Osteoblast (primary cell): ENCODE measurements around the gene TAS2R8. TPM values are rescaled to one million over a fixed set of nuclear protein-coding genes. Genes with fewer than 3 reads are reported as not detected.

ENCODE experiments used
- DNase-seq: peaks from one replicate; pipeline ENCODE4 v3.0.0; 2011; ENCODE audit warnings: low spot score, mixed read lengths; ENCODE audit not compliant: insufficient read length; ENCODE audit errors: missing footprints
- H2AFZ ChIP-seq: 2 replicates; pipeline ENCODE4 v1.6.0; 2011; ENCODE audit warnings: mild to moderate bottlenecking, low read length
- H3K27ac ChIP-seq: 2 replicates; pipeline ENCODE4 v1.5.1; 2011; ENCODE audit warnings: mild to moderate bottlenecking, low read depth, low read length, moderate library complexity
- H3K27me3 ChIP-seq: 2 replicates; pipeline ENCODE4 v1.6.0; 2012; ENCODE audit warnings: mild to moderate bottlenecking, control low read depth, inconsistent platforms, low read length, moderate library complexity; ENCODE audit not compliant: insufficient read depth
- H3K36me3 ChIP-seq: 2 replicates; pipeline ENCODE4 v1.5.1; 2011; ENCODE audit warnings: mild to moderate bottlenecking, low read length, control low read depth, moderate library complexity; ENCODE audit not compliant: insufficient read depth
- H3K4me1 ChIP-seq: 2 replicates; pipeline ENCODE4 v1.5.1; 2011; ENCODE audit warnings: mild to moderate bottlenecking, low read length, control low read depth, moderate library complexity; ENCODE audit not compliant: insufficient read depth
- H3K4me2 ChIP-seq: 2 replicates; pipeline ENCODE4 v1.6.0; 2011; ENCODE audit warnings: mild to moderate bottlenecking, low read length; ENCODE audit not compliant: insufficient read depth
- H3K4me3 ChIP-seq: fragments of 200-600 bp; sonication (generic); 3 replicates; pipeline ENCODE4 v1.5.1; 2012; ENCODE audit warnings: mild to moderate bottlenecking, low read length, inconsistent platforms; ENCODE audit not compliant: insufficient read depth
- H3K79me2 ChIP-seq: 2 replicates; pipeline ENCODE4 v1.6.0; 2012; ENCODE audit warnings: mild to moderate bottlenecking, low read length, control low read depth, inconsistent platforms; ENCODE audit not compliant: insufficient read depth
- H3K9me3 ChIP-seq: 2 replicates; pipeline ENCODE4 v1.5.1; 2011; ENCODE audit warnings: low read depth, low read length, control low read depth
- H4K20me1 ChIP-seq: 2 replicates; pipeline ENCODE4 v1.6.0; 2012; ENCODE audit warnings: mild to moderate bottlenecking, low read length, control low read depth; ENCODE audit not compliant: insufficient read depth
- CTCF ChIP-seq: IDR thresholded peaks from 2 replicates; pipeline ENCODE4 v1.5.1; 2011; ENCODE audit warnings: mild to moderate bottlenecking, low read depth, low read length, moderate library complexity; ENCODE audit errors: extremely low read depth
- small RNA-seq: library from RNA; depleted of rRNA; stranded (forward); fragments of <200 nt; gene quantifications from one replicate; pipeline ENCODE3, GENCODE V24; 2012
- total RNA-seq: library from RNA; depleted of rRNA; stranded (reverse); fragments of >200 nt; gene quantifications from 2 replicates; pipeline ENCODE4 v1.2.3, GENCODE V29; 2012

TAS2R8 gene
- total RNA-seq, 1 donor: 0.36 TPM

- Histone ChIP-seq H3K4me3 (no peak overlapping the region), H3K27me3 (peaks cover 22% of the 10 kb centered on the region), H2AFZ (no peak overlapping the region), H3K36me3 (no peaks in the 10 kb centered on the region), H3K27ac (no peak overlapping the region), H3K4me2 (no peak overlapping the region), H4K20me1 (no peaks in the 10 kb centered on the region), H3K4me1 (peaks cover 5% of the 10 kb centered on the region), H3K9me3 (peaks cover 7% of the 10 kb centered on the region), H3K79me2 (no peaks in the 10 kb centered on the region)
- TF ChIP-seq CTCF: no peak
- no peak for DNase-seq
Measured at GRCh38 chr12:10756194-10756593, 50.9 kb downstream of the TAS2R8 start.

Small RNA genes lying within 50 kb of the gene (small RNA-seq; reads per million reads assigned to genes)
- not detected for gene PRR4

Other genes starting within 250 kb of the TAS2R8 start
- gene MAGOHB, start 193.7 kb downstream of the TAS2R8 start, total RNA-seq: 16.3 and 18.0 TPM in 2 replicates
- gene STYK1, start 133.2 kb downstream of the TAS2R8 start, total RNA-seq: under 0.01 TPM in 2 replicates
- gene YBX3, start 84.0 kb downstream of the TAS2R8 start, total RNA-seq: 147 TPM in 2 replicates
- gene TAS2R7, start 4.7 kb downstream of the TAS2R8 start, total RNA-seq: not detected in 2 replicates
- not detected in 2 replicates for gene TAS2R9, start 2.9 kb upstream of the TAS2R8 start, total RNA-seq
- 1.1 and 1.8 TPM in 2 replicates for gene TAS2R10, start 19.1 kb upstream of the TAS2R8 start, total RNA-seq
- gene PRR4, start 42.2 kb upstream of the TAS2R8 start, total RNA-seq: 2.7 and 2.9 TPM in 2 replicates
- gene PRH1, start 77.0 kb upstream of the TAS2R8 start, total RNA-seq: 24.2 and 31.2 TPM in 2 replicates
- 2.9 and 3.8 TPM in 2 replicates for gene TAS2R13, start 102.3 kb upstream of the TAS2R8 start, total RNA-seq
- 0.36 TPM in 1 of 2 replicates, not detected in the other for gene PRH2, start 122.0 kb upstream of the TAS2R8 start, total RNA-seq
- gene TAS2R14, start 132.0 kb upstream of the TAS2R8 start, total RNA-seq: 5.9 and 7.2 TPM in 2 replicates
- 4.4 and 6.2 TPM in 2 replicates for gene TAS2R50, start 179.6 kb upstream of the TAS2R8 start, total RNA-seq
- 5.3 and 5.4 TPM in 2 replicates for gene TAS2R20, start 191.0 kb upstream of the TAS2R8 start, total RNA-seq
- gene TAS2R19, start 215.3 kb upstream of the TAS2R8 start, total RNA-seq: 5.0 and 7.6 TPM in 2 replicates
- 7.2 and 9.7 TPM in 2 replicates for gene TAS2R31, start 224.1 kb upstream of the TAS2R8 start, total RNA-seq